OCI-LY7 (cell line): Measurements from ENCODE around the gene LINC01488. TPM values are rescaled to one million over a fixed set of nuclear protein-coding genes. Genes with fewer than 3 reads are reported as not detected.

Experiments
- BruUV-seq: library from RNA; stranded (reverse); fragments of 400-500 nt; replicated peaks from 2 replicates; lab custom pipeline; 2021; lab: Mats Ljungman, UMichigan
- CTCF ChIA-PET: fragments of 300-600 bp; sonication (Branson Sonifier 250); formaldehyde crosslinking; loops from one replicate; lab custom pipeline; 2022; ENCODE audit warnings: antibody characterized with exemption; ENCODE audit not compliant: unreplicated experiment; lab: Charles Lee
- POLR2A ChIA-PET: fragments of 300-600 bp; sonication (Branson Sonifier 250); formaldehyde crosslinking; loops from one replicate; lab custom pipeline; 2022; ENCODE audit warnings: antibody characterized with exemption; lab: Charles Lee
- DNase-seq: peaks from one replicate; pipeline ENCODE4 v3.0.0-alpha.2; 2015; ENCODE audit warnings: low spot score
- H2AFZ ChIP-seq: fragments of 200-600 bp; sonication (generic), shearing (Covaris generic); 2 replicates; pipeline ENCODE4 v1.6.1; 2014; ENCODE audit warnings: mild to moderate bottlenecking, antibody characterized with exemption, low read length, moderate library complexity
- H3K27ac ChIP-seq: fragments of 200-600 bp; sonication (generic); 2 replicates; pipeline ENCODE4 v1.5.1; 2014; ENCODE audit warnings: mixed run types, low read depth, mild to moderate bottlenecking, moderate library complexity, low read length, inconsistent platforms; ENCODE audit not compliant: poor library complexity, severe bottlenecking
- H3K36me3 ChIP-seq: fragments of 200-600 bp; sonication (generic); 2 replicates; pipeline ENCODE4 v1.6.1; 2014; ENCODE audit warnings: mild to moderate bottlenecking, antibody characterized with exemption, low read length, moderate library complexity, mixed read lengths; ENCODE audit not compliant: insufficient read depth
- H3K4me1 ChIP-seq: fragments of 200-600 bp; sonication (generic); 2 replicates; pipeline ENCODE4 v1.5.1; 2014; ENCODE audit warnings: mild to moderate bottlenecking, low read length; ENCODE audit not compliant: insufficient read depth, poor library complexity, severe bottlenecking
- H3K4me2 ChIP-seq: fragments of 200-600 bp; sonication (generic); 2 replicates; pipeline ENCODE4 v1.6.1; 2014; ENCODE audit warnings: mild to moderate bottlenecking, low read length
- H3K4me3 ChIP-seq: fragments of 200-600 bp; sonication (generic); 2 replicates; pipeline ENCODE4 v1.5.1; 2014; ENCODE audit warnings: mild to moderate bottlenecking, low read depth, low read length; ENCODE audit not compliant: poor library complexity, severe bottlenecking
- H3K79me2 ChIP-seq: fragments of 200-600 bp; sonication (generic); 2 replicates; pipeline ENCODE4 v1.6.1; 2016; ENCODE audit warnings: low read depth, mild to moderate bottlenecking, low read length, moderate library complexity, mixed read lengths; ENCODE audit not compliant: insufficient read depth
- H3K9me2 ChIP-seq: fragments of 200-600 bp; sonication (generic); 2 replicates; pipeline ENCODE4 v1.6.1; 2016; ENCODE audit warnings: mild to moderate bottlenecking, low read length, mixed read lengths; ENCODE audit not compliant: insufficient read depth
- H3K9me3 ChIP-seq: fragments of 200-600 bp; sonication (generic); 2 replicates; pipeline ENCODE4 v1.6.1; 2014; ENCODE audit warnings: mild to moderate bottlenecking, mixed run types, low read length, mixed read lengths
- H4K20me1 ChIP-seq: fragments of 200-600 bp; sonication (generic); 2 replicates; pipeline ENCODE4 v1.6.1; 2014; ENCODE audit warnings: mild to moderate bottlenecking, antibody characterized with exemption, low read length, moderate library complexity, mixed read lengths; ENCODE audit not compliant: insufficient read depth
- EZH2phosphoT487 ChIP-seq: fragments of 200-600 bp; sonication (generic); IDR thresholded peaks from 2 replicates; pipeline ENCODE4 v1.6.1; 2018; ENCODE audit warnings: low read depth, borderline replicate concordance, mild to moderate bottlenecking, mixed run types, antibody characterized with exemption, low read length, moderate library complexity, mixed read lengths
- intact Hi-C: fragments of 100-400 bp; cut with micrococcal nuclease; formaldehyde crosslinking; loops from one replicate; pipeline ENCODE4 v1.10.0; 2022; ENCODE audit not compliant: unreplicated experiment
- total RNA-seq, 2 experiments: library from RNA; depleted of rRNA in 1 of 2; stranded (reverse); fragments of >200 nt in 1 of 2; shearing (Covaris generic) in 1 of 2; gene quantifications; 2 replicates each; pipeline ENCODE4 v1.2.3, GENCODE V29; 2014 to 2022
- TF ChIP-seq, protein P1 (sequence below): fragments of 200-600 bp; sonication (generic); conservative IDR thresholded peaks from 2 replicates; pipeline ENCODE4 v1.5.1; 2014; ENCODE audit warnings: mild to moderate bottlenecking, antibody characterized with exemption, low read length, moderate library complexity, mixed read lengths

The LINC01488 gene
- total RNA-seq, 2 experiments from 2014 or later = not detected

GRCh38 chr11:69439651-69440464 lies 41.6 kb upstream of the LINC01488 start:
- CTCF ChIA-PET = no interaction called here
- no peaks in the 10 kb centered on the region for H3K9me3 ChIP-seq
- no TSS peak for BruUV-seq
- no peak for DNase-seq
- intact Hi-C loops = loop anchor here (10.0 kb wide), 1 partner anchor 145 kb away; the partner anchor contains the start of gene MYEOV
- H3K4me2 ChIP-seq = no peak overlapping the region
- TF ChIP-seq EZH2phosphoT487 = no peak
- TF ChIP-seq, protein P1, sequence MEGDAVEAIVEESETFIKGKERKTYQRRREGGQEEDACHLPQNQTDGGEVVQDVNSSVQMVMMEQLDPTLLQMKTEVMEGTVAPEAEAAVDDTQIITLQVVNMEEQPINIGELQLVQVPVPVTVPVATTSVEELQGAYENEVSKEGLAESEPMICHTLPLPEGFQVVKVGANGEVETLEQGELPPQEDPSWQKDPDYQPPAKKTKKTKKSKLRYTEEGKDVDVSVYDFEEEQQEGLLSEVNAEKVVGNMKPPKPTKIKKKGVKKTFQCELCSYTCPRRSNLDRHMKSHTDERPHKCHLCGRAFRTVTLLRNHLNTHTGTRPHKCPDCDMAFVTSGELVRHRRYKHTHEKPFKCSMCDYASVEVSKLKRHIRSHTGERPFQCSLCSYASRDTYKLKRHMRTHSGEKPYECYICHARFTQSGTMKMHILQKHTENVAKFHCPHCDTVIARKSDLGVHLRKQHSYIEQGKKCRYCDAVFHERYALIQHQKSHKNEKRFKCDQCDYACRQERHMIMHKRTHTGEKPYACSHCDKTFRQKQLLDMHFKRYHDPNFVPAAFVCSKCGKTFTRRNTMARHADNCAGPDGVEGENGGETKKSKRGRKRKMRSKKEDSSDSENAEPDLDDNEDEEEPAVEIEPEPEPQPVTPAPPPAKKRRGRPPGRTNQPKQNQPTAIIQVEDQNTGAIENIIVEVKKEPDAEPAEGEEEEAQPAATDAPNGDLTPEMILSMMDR = no peak
- H2AFZ ChIP-seq = no peak overlapping the region
- POLR2A ChIA-PET = no interaction called here
- no peaks in the 10 kb centered on the region for H3K4me1 ChIP-seq
- no peaks in the 10 kb centered on the region for H3K9me2 ChIP-seq
- H3K79me2 ChIP-seq = no peaks in the 10 kb centered on the region
- H3K4me3 ChIP-seq = no peak overlapping the region
- H4K20me1 ChIP-seq = no peaks in the 10 kb centered on the region
- H3K36me3 ChIP-seq = no peaks in the 10 kb centered on the region
- H3K27ac ChIP-seq = no peak overlapping the region

GRCh38 chr11:69440876-69441275 lies 40.6 kb upstream of the LINC01488 start:
- intact Hi-C loops = loop anchor here (10.0 kb wide), 1 partner anchor 146 kb away; the partner anchor contains the start of gene MYEOV
- H3K4me1 ChIP-seq = no peaks in the 10 kb centered on the region
- no peak overlapping the region for H3K4me3 ChIP-seq
- POLR2A ChIA-PET = interaction anchor here (0.5 kb wide), 1 partner anchor 372 kb away, joined by 4 read pairs; no protein-coding TSS in a partner anchor
- CTCF ChIA-PET = no interaction called here
- no TSS peak for BruUV-seq
- no peaks in the 10 kb centered on the region for H3K36me3 ChIP-seq
- no peaks in the 10 kb centered on the region for H3K9me2 ChIP-seq
- DNase-seq = no peak
- no peaks in the 10 kb centered on the region for H4K20me1 ChIP-seq
- H3K79me2 ChIP-seq = no peaks in the 10 kb centered on the region
- no peak overlapping the region for H3K4me2 ChIP-seq
- H3K9me3 ChIP-seq = no peaks in the 10 kb centered on the region
- no peak for TF ChIP-seq EZH2phosphoT487
- TF ChIP-seq, protein P1 = no peak
- no peak overlapping the region for H2AFZ ChIP-seq
- H3K27ac ChIP-seq = no peak overlapping the region
